ENCODE results near the gene DCHS2.
A peak's percentile ranks its signal among the peaks of the same experiment; 100 is the strongest.

The DCHS2 gene

GRCh38 chr4:154491341-154492271, at the start of gene DCHS2:
TSS of gene DCHS2 (minus strand) at chr4:154491799. CDS start at chr4:154491355, 444 bp downstream.
- H3K4me2 ChIP-seq, result peak within 1 kb of the TSS; percentile 70 to 99 (median 87)
- H4K20me1 ChIP-seq, result no peaks in the 10 kb centered on the region
- H3K4me1 ChIP-seq, result peaks cover 6 to 53% (median 45%) of the 10 kb centered on the region in 10 experiments; a peak in 18 of 20 replicates
- TF ChIP-seq Cebpa-rat (IDR thresholded peaks at IDR 0.05), result no peak
- H3K27me3 ChIP-seq, result peaks cover 0 to 4% (median 0%) of the 10 kb centered on the region in 11 experiments; a peak in 2 of 22 replicates
- peaks cover 0 to 34% (median 21%) of the 10 kb centered on the region in 11 experiments; a peak in 18 of 22 replicates for H3K9me3 ChIP-seq (replicated peaks in 1 of 11)
- H3K9ac ChIP-seq, result peak within 1 kb of the TSS; percentile 35 to 78 (median 72); a peak in 21 of 22 replicates
- H3K36me3 ChIP-seq, result peaks cover 0 to 22% (median 0%) of the 10 kb centered on the region in 11 experiments; a peak in 6 of 22 replicates
- H3K4me3 ChIP-seq, result peak within 1 kb of the TSS; percentile 56 to 77 (median 70)
- H3K27ac ChIP-seq, result peak within 1 kb of the TSS in 9 of 11 experiments; percentile 34 to 64 (median 55); a peak in 18 of 22 replicates

DNA sequence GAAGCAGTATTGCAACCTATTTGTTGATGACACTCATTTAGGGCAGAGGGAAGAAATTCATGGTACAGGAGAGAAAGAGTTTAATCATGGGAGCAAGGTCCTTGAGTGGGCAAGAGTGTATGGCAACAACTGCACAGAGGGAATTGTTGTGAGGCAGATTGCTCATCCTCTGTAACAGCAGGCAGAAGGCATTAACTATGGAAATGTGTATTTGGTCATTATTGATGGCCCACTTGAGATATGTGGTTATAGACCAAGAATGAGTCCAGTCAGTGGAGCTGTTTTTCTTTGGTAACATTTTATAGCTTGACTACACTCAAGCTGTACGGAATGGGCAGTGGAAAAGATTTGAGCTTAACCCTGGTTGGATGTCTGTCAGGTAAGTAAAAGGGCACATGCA, 42.7 kb upstream of the DCHS2 start:
- peaks cover 0 to 6% (median 0%) of the 10 kb centered on the region in 11 experiments; a peak in 1 of 22 replicates for H4K20me1 ChIP-seq
- no peak overlapping the region for H3K9ac ChIP-seq
- H3K27ac ChIP-seq, result no peak overlapping the region
- no peaks in the 10 kb centered on the region for H3K27me3 ChIP-seq
- peaks cover 36 to 50% (median 44%) of the 10 kb centered on the region in 11 experiments for H3K36me3 ChIP-seq
- H3K4me2 ChIP-seq, result no peak overlapping the region
- no peaks in the 10 kb centered on the region for H3K9me3 ChIP-seq (replicated peaks in 1 of 11)
- TF ChIP-seq Cebpa-rat (IDR thresholded peaks at IDR 0.05), result no peak
- H3K4me1 ChIP-seq, result no peaks in the 10 kb centered on the region
- H3K4me3 ChIP-seq, result no peak overlapping the region

- Histone ChIP-seq H3K27me3 (no peaks in the 10 kb centered on the region), H3K4me1 (peaks cover 0 to 18% (median 11%) of the 10 kb centered on the region in 10 experiments; a peak in 15 of 20 replicates), H3K9ac (no peak overlapping the region), H3K36me3 (peaks cover 0 to 7% (median 2%) of the 10 kb centered on the region in 11 experiments; a peak in 8 of 22 replicates), H3K9me3 (replicated peaks in 1 of 11) (no peaks in the 10 kb centered on the region), H3K4me3 (no peak overlapping the region), H3K4me2 (no peak overlapping the region), H4K20me1 (no peaks in the 10 kb centered on the region), H3K27ac (no peak overlapping the region)
- no peak for TF ChIP-seq Cebpa-rat (IDR thresholded peaks at IDR 0.05)
Measured at GRCh38 chr4:154529728-154530519, 38.3 kb upstream of the DCHS2 start.

GRCh38 chr4:154528869-154529268, 37.3 kb upstream of the DCHS2 start:
- Histone ChIP-seq H3K27ac (no peak overlapping the region), H3K9me3 (replicated peaks in 1 of 11) (0 out of 22 replicates have a peak, but pooled peaks cover 0 to 2% (median 0%) of the 10 kb centered on the region in 11 experiments), H3K9ac (no peak overlapping the region), H3K36me3 (no peaks in the 10 kb centered on the region), H4K20me1 (no peaks in the 10 kb centered on the region), H3K4me2 (no peak overlapping the region), H3K4me3 (no peak overlapping the region), H3K4me1 (peaks cover 0 to 18% (median 11%) of the 10 kb centered on the region in 10 experiments; a peak in 15 of 20 replicates), H3K27me3 (no peaks in the 10 kb centered on the region)
- TF ChIP-seq Cebpa-rat (IDR thresholded peaks at IDR 0.05), result no peak

- H3K9ac ChIP-seq, result no peak overlapping the region
- no peaks in the 10 kb centered on the region for H3K27me3 ChIP-seq
- H3K4me3 ChIP-seq, result no peak overlapping the region
- H3K9me3 ChIP-seq (replicated peaks in 1 of 11), result peaks cover 0 to 8% (median 0%) of the 10 kb centered on the region in 11 experiments; a peak in 2 of 22 replicates
- H3K27ac ChIP-seq, result no peak overlapping the region
- no peak overlapping the region for H3K4me2 ChIP-seq
- peaks cover 0 to 18% (median 11%) of the 10 kb centered on the region in 10 experiments; a peak in 15 of 20 replicates for H3K4me1 ChIP-seq
- H4K20me1 ChIP-seq, result no peaks in the 10 kb centered on the region
- no peaks in the 10 kb centered on the region for H3K36me3 ChIP-seq
- no peak for TF ChIP-seq Cebpa-rat (IDR thresholded peaks at IDR 0.05)
Measured at GRCh38 chr4:154527308-154527707, 35.7 kb upstream of the DCHS2 start.

- peak overlapping the region in 9 of 11 experiments; percentile 15 to 56 (median 31); a peak in 13 of 22 replicates for H3K4me2 ChIP-seq
Measured at GRCh38 chr4:154526151-154526550, 34.6 kb upstream of the DCHS2 start.

GRCh38 chr4:154521607-154522006, 30.0 kb upstream of the DCHS2 start:
- H4K20me1 ChIP-seq, result no peaks in the 10 kb centered on the region
- no peak overlapping the region for H3K27ac ChIP-seq
- no peaks in the 10 kb centered on the region for H3K36me3 ChIP-seq
- no peak overlapping the region for H3K9ac ChIP-seq
- no peak overlapping the region for H3K4me3 ChIP-seq
- peaks cover 0 to 8% (median 0%) of the 10 kb centered on the region in 11 experiments; a peak in 2 of 22 replicates for H3K9me3 ChIP-seq (replicated peaks in 1 of 11)
- no peak overlapping the region for H3K4me2 ChIP-seq
- peaks cover 0 to 13% (median 9%) of the 10 kb centered on the region in 10 experiments; a peak in 15 of 20 replicates for H3K4me1 ChIP-seq
- TF ChIP-seq Cebpa-rat (IDR thresholded peaks at IDR 0.05), result no peak
- H3K27me3 ChIP-seq, result no peaks in the 10 kb centered on the region

More at GRCh38 chr4:154526151-154526550, 34.6 kb upstream of the DCHS2 start:
- H4K20me1 ChIP-seq, result no peaks in the 10 kb centered on the region
- H3K4me3 ChIP-seq, result no peak overlapping the region
- H3K9ac ChIP-seq, result no peak overlapping the region
- H3K27ac ChIP-seq, result no peak overlapping the region
- no peaks in the 10 kb centered on the region for H3K27me3 ChIP-seq
- H3K9me3 ChIP-seq (replicated peaks in 1 of 11), result peaks cover 0 to 8% (median 0%) of the 10 kb centered on the region in 11 experiments; a peak in 2 of 22 replicates
- H3K4me1 ChIP-seq, result peaks cover 0 to 18% (median 11%) of the 10 kb centered on the region in 10 experiments; a peak in 15 of 20 replicates
- H3K36me3 ChIP-seq, result no peaks in the 10 kb centered on the region
- peak in 4 of 11 experiments; percentile 9 to 69 (median 43); a peak in 5 of 22 replicates for TF ChIP-seq Cebpa-rat (IDR thresholded peaks at IDR 0.05)

- Histone ChIP-seq H3K4me1 (no peaks in the 10 kb centered on the region), H3K4me3 (no peak overlapping the region), H4K20me1 (no peaks in the 10 kb centered on the region), H3K4me2 (no peak overlapping the region), H3K36me3 (no peaks in the 10 kb centered on the region), H3K27ac (no peak overlapping the region), H3K9ac (no peak overlapping the region), H3K27me3 (no peaks in the 10 kb centered on the region), H3K9me3 (replicated peaks in 1 of 11) (peaks cover 0 to 12% (median 3%) of the 10 kb centered on the region in 11 experiments; a peak in 10 of 22 replicates)
- TF ChIP-seq Cebpa-rat (IDR thresholded peaks at IDR 0.05), result no peak
Measured at GRCh38 chr4:154519214-154519613, 27.6 kb upstream of the DCHS2 start.
